Measurements from ENCODE around the gene NR2C2.

DNA sequence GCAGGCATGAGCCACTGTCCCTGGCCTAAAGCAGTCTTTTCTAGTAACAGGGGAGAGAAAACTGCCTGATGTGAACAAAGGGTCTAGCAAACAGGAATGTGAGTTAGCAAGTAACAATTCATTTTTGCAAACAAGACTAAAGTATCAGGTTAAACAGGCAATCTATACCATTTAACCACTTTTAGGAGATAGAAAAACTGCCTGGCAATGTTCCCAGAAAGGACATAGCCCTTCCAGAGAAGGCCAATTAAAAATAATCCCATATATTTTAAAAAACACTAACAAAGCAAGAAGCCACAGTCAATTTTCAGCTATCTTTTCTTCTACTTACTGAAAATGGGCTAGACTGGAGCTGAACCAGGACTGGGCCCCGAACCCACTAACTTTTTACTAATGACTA lies 145.3 kb downstream of the NR2C2 start:
- no peak for TF ChIP-seq PPARA (CRISPR knock-in tag; IDR thresholded peaks at IDR 0.05; ENCODE audit: borderline replicate concordance)
- no peak for TF ChIP-seq PATZ1 (CRISPR knock-in tag; IDR thresholded peaks at IDR 0.05; ENCODE audit: borderline replicate concordance)
- no peak for TF ChIP-seq ZC3H10 (CRISPR knock-in tag; IDR thresholded peaks at IDR 0.05)
- no peak for TF ChIP-seq ZNF8 (CRISPR knock-in tag; IDR thresholded peaks at IDR 0.05)
- TF ChIP-seq RARB (CRISPR knock-in tag; IDR thresholded peaks at IDR 0.05), result no peak
- TF ChIP-seq ZNF70 (CRISPR knock-in tag; IDR thresholded peaks at IDR 0.05), result no peak
- TF ChIP-seq ARNTL (CRISPR knock-in tag; IDR thresholded peaks at IDR 0.05; ENCODE audit: borderline replicate concordance, low read depth), result no peak
- no peak for TF ChIP-seq POU6F1 (CRISPR knock-in tag; IDR thresholded peaks at IDR 0.05; ENCODE audit: borderline replicate concordance, low read depth)
- no peak for TF ChIP-seq CSRNP3 (CRISPR knock-in tag; IDR thresholded peaks at IDR 0.05)
- no peak for TF ChIP-seq ZNF565 (CRISPR knock-in tag; conservative IDR thresholded peaks at IDR 0.05; ENCODE audit: low read depth)
- TF ChIP-seq TOX (CRISPR knock-in tag; IDR thresholded peaks at IDR 0.05; ENCODE audit: borderline replicate concordance), result no peak
- TF ChIP-seq ZFP3 (CRISPR knock-in tag; IDR thresholded peaks at IDR 0.05), result no peak
- no peak for TF ChIP-seq ISL1 (CRISPR knock-in tag; IDR thresholded peaks at IDR 0.05)
- no peak for TF ChIP-seq GLIS3 (CRISPR knock-in tag; IDR thresholded peaks at IDR 0.05)
